Measurements from ENCODE around the gene SNTN. TPM values are rescaled to one million over a fixed set of nuclear protein-coding genes. Genes with fewer than 3 reads are reported as not detected.

SNTN gene
- total and polyA plus RNA-seq, 2 experiments from 2014 or later: 0.24 TPM; not detected in 1

GRCh38 chr3:63687278-63688225 lies 35.1 kb downstream of the SNTN start:
- H3K27me3 ChIP-seq: no peaks in the 10 kb centered on the region
- no peaks in the 10 kb centered on the region for H3K36me3 ChIP-seq
- TF ChIP-seq CTCF (IDR thresholded peaks at IDR 0.05; ENCODE audit: low read depth, low read length): no peak
- no peaks in the 10 kb centered on the region for H3K4me1 ChIP-seq (ENCODE audit: low read depth)
- no peaks in the 10 kb centered on the region for H3K9me3 ChIP-seq (ENCODE audit: low read depth)
- no peak for DNase-seq (ENCODE audit: low read depth in 1 of 2, low spot score in 1 of 2)
- no peak overlapping the region for H3K27ac ChIP-seq
- H3K4me3 ChIP-seq: no peak overlapping the region

- DNase-seq (ENCODE audit: low read depth in 1 of 2, low spot score in 1 of 2): no peak
- no peaks in the 10 kb centered on the region for H3K4me1 ChIP-seq (ENCODE audit: low read depth)
- H3K9me3 ChIP-seq (ENCODE audit: low read depth): no peaks in the 10 kb centered on the region
- TF ChIP-seq CTCF (IDR thresholded peaks at IDR 0.05; ENCODE audit: low read depth, low read length): no peak
- H3K4me3 ChIP-seq: no peak overlapping the region
- no peaks in the 10 kb centered on the region for H3K27me3 ChIP-seq
- H3K36me3 ChIP-seq: no peaks in the 10 kb centered on the region
- H3K27ac ChIP-seq: no peak overlapping the region
Observed at GRCh38 chr3:63689285-63689684, 36.8 kb downstream of the SNTN start.

DNA sequence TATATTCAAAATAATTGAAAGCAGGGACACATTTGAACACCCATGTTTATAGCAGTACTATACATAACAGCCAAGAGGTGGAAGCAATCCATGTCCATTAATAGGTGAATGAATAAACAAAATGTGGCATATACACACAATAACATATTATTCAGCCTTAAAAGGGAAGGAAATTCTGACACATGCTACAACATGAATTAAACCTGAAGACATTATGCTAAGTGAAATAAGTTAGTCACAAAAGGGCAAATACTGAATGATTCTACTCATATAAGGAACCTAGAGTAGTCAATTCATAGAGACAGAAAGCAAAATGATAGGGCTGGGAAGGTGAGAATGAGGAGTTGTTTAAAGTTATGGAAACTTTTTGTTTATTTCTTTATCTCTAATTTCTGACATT lies 40.9 kb downstream of the SNTN start:
- H3K36me3 ChIP-seq: no peaks in the 10 kb centered on the region
- no peak overlapping the region for H3K4me3 ChIP-seq
- no peaks in the 10 kb centered on the region for H3K9me3 ChIP-seq (ENCODE audit: low read depth)
- TF ChIP-seq CTCF (IDR thresholded peaks at IDR 0.05; ENCODE audit: low read depth, low read length): no peak
- DNase-seq (ENCODE audit: low read depth in 1 of 2, low spot score in 1 of 2): no peak
- H3K27me3 ChIP-seq: no peaks in the 10 kb centered on the region
- no peak overlapping the region for H3K27ac ChIP-seq
- no peaks in the 10 kb centered on the region for H3K4me1 ChIP-seq (ENCODE audit: low read depth)

DNA sequence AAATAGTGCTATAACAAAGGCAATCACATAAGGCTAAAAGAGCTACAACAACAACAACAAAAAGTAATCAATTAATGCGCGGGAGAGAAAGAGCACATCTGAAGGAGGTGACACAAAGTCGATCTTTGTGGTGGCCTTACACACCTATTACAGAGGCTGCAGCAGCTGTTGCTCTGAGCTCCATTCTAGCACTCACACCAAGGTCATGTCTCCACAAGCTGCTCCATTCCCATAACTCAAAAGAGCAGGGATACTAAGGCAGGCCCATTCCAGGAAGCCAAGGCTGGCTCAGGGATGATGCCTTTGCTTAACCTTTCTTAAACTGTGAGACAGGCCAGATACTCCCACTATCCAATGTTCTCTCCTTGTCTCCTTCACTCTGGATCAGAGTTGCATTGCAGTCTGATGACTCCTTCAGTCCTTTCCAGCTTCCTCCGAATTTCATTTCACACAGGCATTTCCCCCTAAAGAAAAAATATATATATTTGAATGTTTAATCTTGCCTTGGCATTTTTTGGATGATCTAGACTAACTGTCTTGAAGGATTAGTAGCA lies 52.7 kb downstream of the SNTN start:
- H3K27me3 ChIP-seq: no peaks in the 10 kb centered on the region
- TF ChIP-seq CTCF (IDR thresholded peaks at IDR 0.05; ENCODE audit: low read depth, low read length): no peak
- DNase-seq (ENCODE audit: low read depth in 1 of 2, low spot score in 1 of 2): no peak
- H3K4me3 ChIP-seq: no peak overlapping the region
- H3K36me3 ChIP-seq: no peaks in the 10 kb centered on the region
- no peak overlapping the region for H3K27ac ChIP-seq
- peaks cover 6% of the 10 kb centered on the region for H3K4me1 ChIP-seq (ENCODE audit: low read depth)
- H3K9me3 ChIP-seq (ENCODE audit: low read depth): no peaks in the 10 kb centered on the region

DNA sequence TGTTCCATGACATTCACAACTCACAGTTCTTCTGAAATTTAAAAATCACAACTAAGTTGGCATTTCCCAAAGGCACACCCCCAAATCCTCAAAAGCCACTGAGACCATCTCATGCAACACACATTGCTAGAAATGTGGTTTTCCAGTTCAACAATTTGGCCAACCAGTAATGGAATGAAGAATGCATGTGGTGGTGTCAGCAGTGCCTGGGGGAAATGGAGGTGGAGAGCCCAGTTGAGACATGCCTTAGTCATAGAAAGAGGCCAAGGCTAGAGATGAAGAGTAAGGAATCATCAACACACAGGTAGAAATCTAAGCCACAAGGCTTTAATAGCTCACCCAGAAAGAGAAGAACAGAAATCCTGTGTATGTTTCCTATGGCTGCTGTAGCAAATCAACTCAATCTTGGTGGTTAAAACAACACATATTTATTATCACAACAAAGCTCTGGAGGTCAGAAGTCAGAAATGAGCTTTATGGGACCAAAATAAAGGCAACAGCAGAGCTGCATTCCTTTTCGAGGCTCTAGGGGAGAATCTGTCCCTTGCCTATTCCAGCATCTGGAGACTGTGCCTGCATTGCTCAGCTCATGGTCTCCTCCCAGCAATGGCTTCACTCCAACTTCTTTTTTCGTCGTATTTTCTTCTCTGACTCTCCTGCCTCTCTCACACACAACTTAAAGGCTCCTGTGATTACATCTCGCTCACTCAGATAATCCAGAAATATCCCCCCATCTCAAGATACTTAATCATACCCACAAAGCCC lies 54.0 kb downstream of the SNTN start:
- DNase-seq (ENCODE audit: low read depth in 1 of 2, low spot score in 1 of 2): no peak
- Histone ChIP-seq H3K4me1 (ENCODE audit: low read depth) (peaks cover 6% of the 10 kb centered on the region), H3K27ac (peak overlapping the region; percentile 56), H3K4me3 (no peak overlapping the region), H3K9me3 (ENCODE audit: low read depth) (no peaks in the 10 kb centered on the region), H3K27me3 (no peaks in the 10 kb centered on the region), H3K36me3 (no peaks in the 10 kb centered on the region)
- TF ChIP-seq CTCF (IDR thresholded peaks at IDR 0.05; ENCODE audit: low read depth, low read length): no peak
